HepG2 (cell line): Measurements from ENCODE around the gene STN1. TPM values are rescaled to one million over a fixed set of nuclear protein-coding genes. Genes with fewer than 3 reads are reported as not detected.

Source experiments
- DPF2 ChIP-seq: sonication (generic); formaldehyde crosslinking; IDR thresholded peaks from 2 replicates; pipeline ENCODE4 v1.4.0; 2020; ENCODE audit warnings: mild to moderate bottlenecking, low read depth, missing genetic modification reagents, borderline replicate concordance
- HBP1 ChIP-seq: IDR thresholded peaks from 2 replicates; pipeline ENCODE4 v1.6.1; 2016; ENCODE audit warnings: low read depth, control low read depth
- HDAC6 ChIP-seq: fragments of 200-600 bp; sonication (generic); IDR thresholded peaks from 2 replicates; pipeline ENCODE4 v1.7.0; 2017; ENCODE audit warnings: mild to moderate bottlenecking, antibody characterized with exemption, low read length, low read depth
- JUN ChIP-seq: sonication (generic); formaldehyde crosslinking; IDR thresholded peaks from 2 replicates; pipeline ENCODE4 v1.4.0; 2020; ENCODE audit warnings: mild to moderate bottlenecking, missing genetic modification reagents
- KDM6A ChIP-seq: IDR thresholded peaks from 2 replicates; pipeline ENCODE4 v1.6.1; 2016; ENCODE audit warnings: low read depth
- MAFK ChIP-seq, 2 experiments: IDR thresholded peaks in 1 of 2; conservative IDR thresholded peaks in 1 of 2; 2 replicates each; pipeline ENCODE4 v1.6.1; 2011; ENCODE audit warnings: improper control_type of control experiment in 2 of 2, low read length in 2 of 2
- NR2F2 ChIP-seq: IDR thresholded peaks from 2 replicates; pipeline ENCODE4 v1.6.1; 2012; ENCODE audit warnings: low read depth, inconsistent platforms, borderline replicate concordance
- ONECUT2 ChIP-seq: sonication (generic); formaldehyde crosslinking; IDR thresholded peaks from 2 replicates; pipeline ENCODE4 v1.4.0; 2020; ENCODE audit warnings: missing genetic modification reagents
- PATZ1 ChIP-seq: sonication (generic); formaldehyde crosslinking; IDR thresholded peaks from 2 replicates; pipeline ENCODE4 v1.4.0; 2020; ENCODE audit warnings: missing genetic modification reagents
- PLRG1 ChIP-seq: fragments of 450-650 bp; conservative IDR thresholded peaks from 2 replicates; pipeline ENCODE4 v1.6.1; 2016
- RXRA ChIP-seq: sonication (generic); formaldehyde crosslinking; IDR thresholded peaks from 2 replicates; pipeline ENCODE4 v1.5.1; 2020; ENCODE audit warnings: missing genetic modification reagents
- SIN3A ChIP-seq: IDR thresholded peaks from 2 replicates; pipeline ENCODE4 v1.6.1; 2011; ENCODE audit warnings: low read depth, mild to moderate bottlenecking, control low read depth, low read length, borderline replicate concordance
- SMARCC2 ChIP-seq: fragments of 450-650 bp; IDR thresholded peaks from 2 replicates; pipeline ENCODE4 v1.6.1; 2017; ENCODE audit warnings: antibody characterized with exemption, mild to moderate bottlenecking
- ZBTB20 ChIP-seq: sonication (generic); formaldehyde crosslinking; IDR thresholded peaks from 2 replicates; pipeline ENCODE4 v1.8.1; 2023; ENCODE audit warnings: missing genetic modification reagents, low read depth, mild to moderate bottlenecking, borderline replicate concordance
- ZFP36L1 ChIP-seq: sonication (generic); formaldehyde crosslinking; IDR thresholded peaks from 2 replicates; pipeline ENCODE4 v1.8.0; 2022; ENCODE audit warnings: mild to moderate bottlenecking, missing genetic modification reagents, moderate library complexity
- ZMYM3 ChIP-seq: sonication (generic); formaldehyde crosslinking; IDR thresholded peaks from 2 replicates; pipeline ENCODE4 v1.5.1; 2020; ENCODE audit warnings: mild to moderate bottlenecking, missing genetic modification reagents
- ZNF232 ChIP-seq: sonication (generic); formaldehyde crosslinking; IDR thresholded peaks from 2 replicates; pipeline ENCODE4 v1.4.0; 2020; ENCODE audit warnings: missing genetic modification reagents, borderline replicate concordance
- ZNF430 ChIP-seq: sonication (generic); formaldehyde crosslinking; IDR thresholded peaks from 2 replicates; pipeline ENCODE4 v1.9.0; 2021; ENCODE audit warnings: mild to moderate bottlenecking, missing genetic modification reagents
- ZNF44 ChIP-seq: sonication (generic); formaldehyde crosslinking; IDR thresholded peaks from 2 replicates; pipeline ENCODE4 v1.5.1; 2020; ENCODE audit warnings: mild to moderate bottlenecking, missing genetic modification reagents
- ZNF501 ChIP-seq: sonication (generic); formaldehyde crosslinking; IDR thresholded peaks from 2 replicates; pipeline ENCODE4 v1.5.1; 2020; ENCODE audit warnings: mild to moderate bottlenecking, moderate library complexity, missing genetic modification reagents
- ZNF543 ChIP-seq: sonication (generic); formaldehyde crosslinking; IDR thresholded peaks from 2 replicates; pipeline ENCODE4 v1.4.0; 2020; ENCODE audit warnings: mild to moderate bottlenecking, missing genetic modification reagents
- ZNF570 ChIP-seq: sonication (generic); formaldehyde crosslinking; IDR thresholded peaks from 2 replicates; pipeline ENCODE4 v1.4.0; 2020; ENCODE audit warnings: mild to moderate bottlenecking, missing genetic modification reagents, borderline replicate concordance
- ZNF678 ChIP-seq: sonication (generic); formaldehyde crosslinking; IDR thresholded peaks from 2 replicates; pipeline ENCODE4 v1.4.0; 2020; ENCODE audit warnings: mild to moderate bottlenecking, missing genetic modification reagents
- ZNF761 ChIP-seq: sonication (generic); formaldehyde crosslinking; conservative IDR thresholded peaks from 2 replicates; pipeline ENCODE4 v1.4.0; 2020; ENCODE audit warnings: mild to moderate bottlenecking, missing genetic modification reagents
- polyA plus RNA-seq, 8 experiments: library from polyadenylated mRNA; depleted of rRNA in 3 of 8; stranded (reverse) in 7 of 8; unstranded in 1 of 8; fragments of >200 nt; fragmentation: Illumina TruSeq in 4 of 8; extraction: Trizol in 4 of 8; gene quantifications; 2 replicates each; pipeline versions ENCODE4 v1.2.1 to v1.2.3, GENCODE V29; 2011 to 2016; ENCODE audit warnings: low read depth in 4 of 8, missing spikeins in 1 of 8, mixed read lengths in 1 of 8; ENCODE audit not compliant: insufficient read depth in 1 of 8
- total RNA-seq, 5 experiments: library from RNA; depleted of rRNA; stranded (reverse); fragments of >200 nt; fragmentation: Illumina TruSeq; extraction: Trizol; gene quantifications; 2 replicates each; pipeline ENCODE4 v1.2.3, GENCODE V29; 2016; ENCODE audit warnings: low read depth in 1 of 5
- TF ChIP-seq, protein P1 (sequence below): sonication (generic); formaldehyde crosslinking; IDR thresholded peaks from 2 replicates; pipeline ENCODE4 v1.4.0; 2020; ENCODE audit warnings: low read depth, mild to moderate bottlenecking, missing genetic modification reagents
- TF ChIP-seq, protein P2 (sequence below): sonication (generic); formaldehyde crosslinking; IDR thresholded peaks from 2 replicates; pipeline ENCODE4 v1.8.1; 2022; ENCODE audit warnings: mild to moderate bottlenecking, missing genetic modification reagents

Gene STN1
- total and polyA plus RNA-seq, 2 of the 13 experiments (the other 11 are each of a cell fraction or from before 2014, with no cell fraction given): 17.6 to 22.7 TPM

GRCh38 chr10:103853428-103854264 lies 64.3 kb downstream of the STN1 start (continued):
- TF ChIP-seq ZNF501 (CRISPR knock-in tag) (0 out of 2 replicates have a peak, but pooled peaks have one; percentile 11), ZFP36L1 (CRISPR knock-in tag) (no peak), SMARCC2 (0 out of 2 replicates have a peak, but pooled peaks have one; percentile 1), ZNF570 (CRISPR knock-in tag) (no peak), HDAC6 (no peak), PATZ1 (CRISPR knock-in tag) (peak; percentile 77), SIN3A (peak; percentile 76), DPF2 (CRISPR knock-in tag) (peak; percentile 47; the same call in 1 of the 2 replicates), HBP1 (CRISPR knock-in tag) (no peak), KDM6A (CRISPR knock-in tag) (no peak), ZMYM3 (CRISPR knock-in tag) (peak; percentile 73), ZNF678 (CRISPR knock-in tag) (peak; percentile 83; the same call in 1 of the 2 replicates), JUN (peak; percentile 48), ONECUT2 (CRISPR knock-in tag) (no peak), ZNF543 (CRISPR knock-in tag) (0 out of 2 replicates have a peak, but pooled peaks have one; percentile 47), PLRG1 (no peak), RXRA (CRISPR knock-in tag) (no peak), ZNF430 (CRISPR knock-in tag) (peak; percentile 35; the same call in 1 of the 2 replicates), ZBTB20 (CRISPR knock-in tag) (no peak), MAFK (conservative IDR thresholded peaks at IDR 0.05 in 1 of 2, IDR thresholded peaks at IDR 0.05 in 1 of 2; ENCODE audit: low read length in 2 of 2) (peak in 1 of 2 experiments; percentile 15; a peak in 1 of 4 replicates), ZNF44 (CRISPR knock-in tag) (no peak), ZNF232 (CRISPR knock-in tag) (0 out of 2 replicates have a peak, but pooled peaks have one; percentile 49), ZNF761 (CRISPR knock-in tag) (peak; percentile 76; the same call in 1 of the 2 replicates), NR2F2 (no peak)
- TF ChIP-seq, protein P1, sequence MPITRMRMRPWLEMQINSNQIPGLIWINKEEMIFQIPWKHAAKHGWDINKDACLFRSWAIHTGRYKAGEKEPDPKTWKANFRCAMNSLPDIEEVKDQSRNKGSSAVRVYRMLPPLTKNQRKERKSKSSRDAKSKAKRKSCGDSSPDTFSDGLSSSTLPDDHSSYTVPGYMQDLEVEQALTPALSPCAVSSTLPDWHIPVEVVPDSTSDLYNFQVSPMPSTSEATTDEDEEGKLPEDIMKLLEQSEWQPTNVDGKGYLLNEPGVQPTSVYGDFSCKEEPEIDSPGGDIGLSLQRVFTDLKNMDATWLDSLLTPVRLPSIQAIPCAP (CRISPR knock-in tag): no peak
- TF ChIP-seq, protein P2, sequence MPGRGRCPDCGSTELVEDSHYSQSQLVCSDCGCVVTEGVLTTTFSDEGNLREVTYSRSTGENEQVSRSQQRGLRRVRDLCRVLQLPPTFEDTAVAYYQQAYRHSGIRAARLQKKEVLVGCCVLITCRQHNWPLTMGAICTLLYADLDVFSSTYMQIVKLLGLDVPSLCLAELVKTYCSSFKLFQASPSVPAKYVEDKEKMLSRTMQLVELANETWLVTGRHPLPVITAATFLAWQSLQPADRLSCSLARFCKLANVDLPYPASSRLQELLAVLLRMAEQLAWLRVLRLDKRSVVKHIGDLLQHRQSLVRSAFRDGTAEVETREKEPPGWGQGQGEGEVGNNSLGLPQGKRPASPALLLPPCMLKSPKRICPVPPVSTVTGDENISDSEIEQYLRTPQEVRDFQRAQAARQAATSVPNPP (CRISPR knock-in tag): peak; percentile 48; the same call in 1 of the 2 replicates
